Heart left ventricle (tissue), 13 donors: Measurements from ENCODE around the gene HK2.

Experiments
- POLR2A ChIP-seq, 2 donors: fragments of 450-650 bp; IDR thresholded peaks; one replicate each; pipeline ENCODE4 v1.6.1; 2017; ENCODE audit warnings: antibody characterized with exemption in 2 of 2, mild to moderate bottlenecking in 2 of 2, moderate library complexity in 2 of 2
- TF ChIP-seq, protein P1 (sequence below), 12 donors: fragments of 200-600 bp; sonication (generic) in 4 of 12; IDR thresholded peaks; one replicate each; pipeline versions ENCODE4 v1.5.0 to v1.8.0; 2018 to 2022; ENCODE audit warnings: antibody characterized with exemption in 12 of 12, mild to moderate bottlenecking in 5 of 12
- donor health status: ischemic (EF 13 %, LVEDD 7.1; RV severe dilation, severe dysfunction).
- donor health status: DM: no; HTN: yes; CAD: no.
- donor health status: DM: no; HTN: no; CAD: no.
- donor health status: ischemic (EF 25% LVEDD 6.9; RV normal size, moderate dysfunction).
- donor health status: ischemic (EF 25% LVEDD 5.7; RV mildly dilated, moderate dysfunction).
- donor health status: ischemic (EF 35%, LVEDD 5.7; RV mildly dilated, moderate dysfunction).
- donor health status: nonischemic (EF 11% LVEDD 7.7; RV severe dilation, severe dysfunction).
- donor health status: DM: yes; HTN: yes; CAD: no.
- donor health status: PGD.
- donor health status: ischemic (EF 29% LVEDD 5.4; RV normal size, mild dysfunction).
- donor health status: nonischemic (EF 23%, LVEDD 6.1; RV moderate dilation, normal function).

DNA sequence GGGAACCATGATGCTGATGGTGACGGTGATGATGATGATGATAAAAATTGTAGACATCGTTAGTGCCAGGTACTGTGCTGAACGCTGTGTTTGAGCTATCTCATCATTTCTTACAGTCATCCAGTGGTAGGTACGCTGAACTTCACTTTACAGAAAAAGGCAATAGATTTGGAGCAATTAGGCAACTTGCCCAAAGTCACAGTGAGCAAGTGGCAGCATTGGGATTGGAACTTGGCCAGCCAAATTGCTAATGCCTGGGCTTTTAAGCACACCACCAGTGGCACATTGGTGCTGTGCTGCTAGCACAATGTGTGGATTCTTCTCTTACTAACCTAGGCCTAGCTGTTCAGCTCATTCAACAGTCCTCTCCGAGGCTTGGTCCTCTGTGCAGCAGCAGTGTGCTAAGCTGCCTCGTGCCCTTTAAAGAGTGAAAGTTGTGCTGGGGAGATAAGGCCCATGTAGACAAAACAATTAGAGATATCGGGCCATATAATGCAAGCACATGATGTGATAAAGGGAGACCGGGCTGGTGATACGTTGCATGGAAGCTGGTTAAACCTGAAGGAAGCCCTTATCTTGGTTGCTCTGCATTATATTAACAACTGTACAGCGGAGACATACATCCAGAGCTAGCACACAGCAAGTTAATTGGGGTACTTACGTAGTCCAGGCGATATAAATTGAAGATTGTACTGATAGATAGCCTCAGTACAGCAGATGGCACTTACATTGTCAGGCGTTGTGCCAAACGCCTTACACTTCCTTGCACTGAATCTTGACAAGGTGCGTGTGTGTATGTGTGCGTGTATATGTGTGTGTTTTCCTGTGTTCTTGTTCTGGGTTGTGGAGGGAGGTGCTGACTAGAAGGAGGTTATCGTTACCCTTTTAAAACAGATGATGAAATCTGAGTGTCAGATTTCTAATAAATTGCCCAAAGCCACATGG is 28.4 kb downstream of the HK2 start:
- TF ChIP-seq POLR2A (IDR thresholded peaks at IDR 0.05) = no peak
- TF ChIP-seq, protein P1, sequence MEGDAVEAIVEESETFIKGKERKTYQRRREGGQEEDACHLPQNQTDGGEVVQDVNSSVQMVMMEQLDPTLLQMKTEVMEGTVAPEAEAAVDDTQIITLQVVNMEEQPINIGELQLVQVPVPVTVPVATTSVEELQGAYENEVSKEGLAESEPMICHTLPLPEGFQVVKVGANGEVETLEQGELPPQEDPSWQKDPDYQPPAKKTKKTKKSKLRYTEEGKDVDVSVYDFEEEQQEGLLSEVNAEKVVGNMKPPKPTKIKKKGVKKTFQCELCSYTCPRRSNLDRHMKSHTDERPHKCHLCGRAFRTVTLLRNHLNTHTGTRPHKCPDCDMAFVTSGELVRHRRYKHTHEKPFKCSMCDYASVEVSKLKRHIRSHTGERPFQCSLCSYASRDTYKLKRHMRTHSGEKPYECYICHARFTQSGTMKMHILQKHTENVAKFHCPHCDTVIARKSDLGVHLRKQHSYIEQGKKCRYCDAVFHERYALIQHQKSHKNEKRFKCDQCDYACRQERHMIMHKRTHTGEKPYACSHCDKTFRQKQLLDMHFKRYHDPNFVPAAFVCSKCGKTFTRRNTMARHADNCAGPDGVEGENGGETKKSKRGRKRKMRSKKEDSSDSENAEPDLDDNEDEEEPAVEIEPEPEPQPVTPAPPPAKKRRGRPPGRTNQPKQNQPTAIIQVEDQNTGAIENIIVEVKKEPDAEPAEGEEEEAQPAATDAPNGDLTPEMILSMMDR (IDR thresholded peaks at IDR 0.05) = no peak
